ENCODE data around the gene SMPD3.

SMPD3 gene

GRCh38 chr16:68328860-68329390, 119.4 kb downstream of the SMPD3 start:
- DNase-seq (ENCODE audit: low read depth): no peak

DNA sequence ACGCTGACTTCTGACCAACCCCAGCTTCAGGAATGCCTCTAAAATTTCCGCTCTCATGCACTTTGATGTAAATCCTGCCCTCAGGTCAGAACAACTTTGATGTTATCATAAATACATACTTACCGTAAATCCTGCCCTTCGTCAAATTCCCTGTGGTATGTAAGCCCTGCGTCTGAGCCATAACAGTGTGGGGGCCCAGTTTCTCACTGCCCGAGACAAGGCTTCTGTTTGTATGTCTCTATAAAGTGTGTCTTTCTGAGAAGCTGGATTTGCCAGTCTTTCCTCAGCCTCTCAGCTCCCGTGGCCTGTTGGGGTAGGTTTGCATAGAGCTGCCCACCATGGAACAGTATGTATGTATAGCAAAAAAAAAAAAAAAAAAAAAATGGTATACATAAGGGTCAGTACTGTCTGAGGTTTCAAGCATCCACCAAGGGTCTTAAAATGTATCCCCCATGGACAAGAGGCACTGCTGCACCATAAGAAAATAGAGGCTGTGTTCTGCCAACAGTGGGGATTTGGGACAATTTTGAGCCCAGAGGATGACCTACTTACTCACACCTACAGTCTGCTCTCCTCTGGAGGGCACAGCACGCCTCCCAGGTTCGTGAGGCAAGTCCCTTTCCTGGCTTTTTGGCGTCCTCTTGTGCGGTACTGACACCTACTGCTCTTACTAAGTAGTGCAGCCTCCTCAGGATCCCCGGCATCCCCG, 120.0 kb downstream of the SMPD3 start:
- peak; percentile 83 for DNase-seq (ENCODE audit: low read depth)

DNA sequence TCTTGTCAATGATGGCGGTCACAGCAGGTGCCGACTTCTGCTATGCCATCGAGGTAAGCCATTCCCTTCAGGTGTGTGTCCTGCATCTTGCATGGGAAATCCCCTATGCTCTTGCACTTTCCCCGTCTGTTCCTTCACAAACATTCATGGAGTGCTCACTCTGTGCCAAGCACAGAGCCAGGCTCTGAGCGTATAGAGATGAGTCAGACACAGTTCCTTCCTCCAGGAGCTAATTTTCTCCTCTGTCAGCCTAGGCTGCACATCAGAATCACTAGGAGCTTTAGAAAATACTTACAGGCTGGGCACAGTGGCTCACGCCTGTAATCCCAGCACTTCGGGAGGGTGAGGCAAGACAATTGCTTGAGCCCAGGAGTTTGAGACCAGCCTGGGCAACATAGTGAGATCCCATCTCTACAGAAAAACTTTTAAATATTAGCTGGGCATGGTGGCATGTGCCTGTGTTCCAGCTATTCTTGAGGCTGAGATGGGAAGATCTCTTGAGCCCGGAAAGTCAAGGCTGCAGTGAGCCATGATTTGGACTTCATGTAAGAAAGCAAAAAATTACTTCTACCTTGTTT, 123.4 kb downstream of the SMPD3 start:
- DNase-seq (ENCODE audit: low read depth): no peak

- no peak for DNase-seq (ENCODE audit: low read depth)
These were observed 124.0 kb downstream of the SMPD3 start for GRCh38 chr16:68324336-68324735.

DNA sequence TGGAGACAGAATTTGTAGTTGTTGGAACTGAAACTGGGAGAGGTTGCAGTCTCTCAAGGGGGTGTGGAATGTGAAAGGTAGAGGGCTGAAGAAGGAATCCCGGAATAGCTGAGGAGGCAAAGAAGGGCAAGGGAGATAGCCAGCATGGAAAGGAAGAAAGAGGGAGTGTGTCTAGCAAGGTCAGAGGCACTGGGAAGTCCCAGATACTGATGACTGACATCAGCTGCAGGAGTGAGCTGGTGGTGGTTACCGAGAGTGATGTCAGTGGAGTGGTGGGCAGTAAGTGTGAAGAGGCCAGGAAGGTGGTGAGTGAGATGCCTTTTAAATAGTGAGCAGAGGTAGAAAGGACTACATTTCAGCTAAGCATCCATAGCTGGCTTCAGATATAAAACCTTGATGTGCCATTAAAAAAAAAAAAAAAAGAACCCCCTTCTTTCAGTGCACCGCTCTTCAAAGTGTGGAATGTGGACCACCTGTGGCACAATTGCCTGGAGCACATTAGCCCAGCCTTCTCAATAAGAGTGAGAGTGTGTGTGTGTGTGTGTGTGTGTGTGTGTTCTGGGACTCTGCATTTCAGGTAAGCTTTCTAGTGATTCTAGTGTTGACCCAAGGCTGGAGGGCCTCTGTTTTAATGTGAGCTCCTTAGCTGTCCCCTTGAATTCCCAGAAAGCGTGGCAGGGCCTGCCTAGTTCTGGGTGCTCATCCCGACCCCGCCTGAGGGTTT, 129.0 kb downstream of the SMPD3 start:
- DNase-seq (ENCODE audit: low read depth): no peak

- no peak for DNase-seq (ENCODE audit: low read depth)
These were observed 135.2 kb downstream of the SMPD3 start for GRCh38 chr16:68313116-68313515.

GRCh38 chr16:68310774-68311511, 137.4 kb downstream of the SMPD3 start, which contains the start of the genes PRMT7 and SLC7A6OS:
PRMT7 (plus strand) TSS chr16:68311019; CDS start chr16:68315980, 4,961 bp downstream.
SLC7A6OS (minus strand) TSS chr16:68310946; CDS start chr16:68310926, 20 bp downstream.
- peak; percentile 91 for DNase-seq (ENCODE audit: low read depth)

DNA sequence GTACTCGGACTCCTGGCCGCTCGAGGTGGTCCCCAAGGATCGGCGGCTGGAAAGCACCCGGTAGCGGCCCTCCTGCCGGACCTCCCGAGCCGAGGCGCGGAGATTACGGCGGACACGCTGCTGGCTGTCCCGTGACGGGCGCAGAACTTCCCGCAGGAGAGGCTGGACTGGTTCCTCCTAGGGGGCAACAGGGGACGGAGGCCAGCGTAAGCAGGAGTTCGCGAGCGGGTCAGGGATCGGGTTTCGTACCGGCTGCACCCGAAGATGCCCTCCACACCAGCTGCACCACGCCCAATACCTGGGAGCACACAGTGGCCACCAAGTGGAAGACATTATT, 137.9 kb downstream of the SMPD3 start:
- no peak for DNase-seq (ENCODE audit: low read depth)

- DNase-seq (ENCODE audit: low read depth): no peak
These were observed 138.5 kb downstream of the SMPD3 start for GRCh38 chr16:68309799-68310198.
